ENCODE data around the gene MACROD1.

- TF ChIP-seq CTCF (IDR thresholded peaks at IDR 0.05) (no peak), POLR2A (IDR thresholded peaks at IDR 0.05) (no peak)
These were observed 70.6 kb downstream of the MACROD1 start for GRCh38 chr11:64095273-64095817.
